ENCODE data around the gene CROCC.
A peak's percentile ranks its signal among the peaks of the same experiment; 100 is the strongest.
"Not testable (repeated sequence)": the region's sequence is repeated elsewhere in the genome, so short reads cannot be mapped to it uniquely, and the experiment has no call there.

The CROCC gene

DNA sequence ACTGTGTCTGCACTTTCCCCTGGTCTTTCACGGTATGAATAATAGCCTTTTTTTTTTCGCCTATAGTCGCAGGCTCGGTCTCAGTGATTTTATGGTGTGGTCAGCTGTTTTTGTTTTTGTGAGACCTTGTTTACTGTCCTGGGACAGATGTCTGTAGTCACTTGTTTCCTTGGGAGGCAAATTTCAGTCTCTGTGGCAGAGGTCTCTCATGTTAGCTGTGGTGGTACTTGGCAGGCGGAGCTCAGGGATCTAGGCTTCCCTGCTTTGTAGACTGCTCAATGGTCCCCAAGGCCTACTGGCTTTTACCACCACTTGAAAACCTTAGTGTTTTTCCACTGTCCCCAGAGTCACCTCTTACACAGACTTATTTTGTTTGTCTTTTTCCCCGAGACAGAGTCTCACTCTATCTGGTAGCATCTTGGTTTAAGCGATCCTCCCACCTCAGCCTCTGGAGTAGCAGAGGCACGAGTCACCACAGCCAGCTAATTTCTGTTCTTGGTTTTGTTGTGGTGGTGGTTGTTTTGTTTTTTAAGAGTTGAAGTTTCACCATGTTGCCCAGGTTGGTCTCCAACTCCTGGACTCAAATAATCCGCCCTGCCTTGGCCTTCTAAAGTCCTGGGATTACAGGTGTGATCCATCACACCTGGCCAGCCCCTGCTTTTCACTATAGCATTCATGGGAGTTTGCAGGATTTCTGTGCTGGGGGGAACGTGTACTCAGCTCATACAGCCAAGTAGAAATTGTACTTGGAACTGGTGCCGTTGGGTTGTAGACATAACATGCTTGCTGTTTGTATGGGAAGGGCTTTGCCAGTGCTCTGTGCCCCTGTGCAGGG, 15.6 kb upstream of the CROCC start:
- H3K4me1 ChIP-seq: no peaks in the 10 kb centered on the region
- no peaks in the 10 kb centered on the region for H3K27me3 ChIP-seq (ENCODE audit: control insufficient read depth, insufficient read depth, low read length)
- no peak overlapping the region for H3K9ac ChIP-seq
- no peaks in the 10 kb centered on the region for H3K79me2 ChIP-seq
- H3K36me3 ChIP-seq (ENCODE audit: control insufficient read depth, insufficient read depth, low read length): peaks cover 3% of the 10 kb centered on the region
- TF ChIP-seq, protein P1, sequence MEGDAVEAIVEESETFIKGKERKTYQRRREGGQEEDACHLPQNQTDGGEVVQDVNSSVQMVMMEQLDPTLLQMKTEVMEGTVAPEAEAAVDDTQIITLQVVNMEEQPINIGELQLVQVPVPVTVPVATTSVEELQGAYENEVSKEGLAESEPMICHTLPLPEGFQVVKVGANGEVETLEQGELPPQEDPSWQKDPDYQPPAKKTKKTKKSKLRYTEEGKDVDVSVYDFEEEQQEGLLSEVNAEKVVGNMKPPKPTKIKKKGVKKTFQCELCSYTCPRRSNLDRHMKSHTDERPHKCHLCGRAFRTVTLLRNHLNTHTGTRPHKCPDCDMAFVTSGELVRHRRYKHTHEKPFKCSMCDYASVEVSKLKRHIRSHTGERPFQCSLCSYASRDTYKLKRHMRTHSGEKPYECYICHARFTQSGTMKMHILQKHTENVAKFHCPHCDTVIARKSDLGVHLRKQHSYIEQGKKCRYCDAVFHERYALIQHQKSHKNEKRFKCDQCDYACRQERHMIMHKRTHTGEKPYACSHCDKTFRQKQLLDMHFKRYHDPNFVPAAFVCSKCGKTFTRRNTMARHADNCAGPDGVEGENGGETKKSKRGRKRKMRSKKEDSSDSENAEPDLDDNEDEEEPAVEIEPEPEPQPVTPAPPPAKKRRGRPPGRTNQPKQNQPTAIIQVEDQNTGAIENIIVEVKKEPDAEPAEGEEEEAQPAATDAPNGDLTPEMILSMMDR (IDR thresholded peaks at IDR 0.05): no peak
- peak overlapping the region; percentile 55 for H3K4me2 ChIP-seq (ENCODE audit: low read length)
- H2AFZ ChIP-seq: no peak overlapping the region
- no peaks in the 10 kb centered on the region for H3K9me3 ChIP-seq (ENCODE audit: control insufficient read depth, low read length)
- peak overlapping the region; percentile 99 for H3K4me3 ChIP-seq (ENCODE audit: low read depth, low read length)
- peak overlapping the region; percentile 99 for H3K27ac ChIP-seq

DNA sequence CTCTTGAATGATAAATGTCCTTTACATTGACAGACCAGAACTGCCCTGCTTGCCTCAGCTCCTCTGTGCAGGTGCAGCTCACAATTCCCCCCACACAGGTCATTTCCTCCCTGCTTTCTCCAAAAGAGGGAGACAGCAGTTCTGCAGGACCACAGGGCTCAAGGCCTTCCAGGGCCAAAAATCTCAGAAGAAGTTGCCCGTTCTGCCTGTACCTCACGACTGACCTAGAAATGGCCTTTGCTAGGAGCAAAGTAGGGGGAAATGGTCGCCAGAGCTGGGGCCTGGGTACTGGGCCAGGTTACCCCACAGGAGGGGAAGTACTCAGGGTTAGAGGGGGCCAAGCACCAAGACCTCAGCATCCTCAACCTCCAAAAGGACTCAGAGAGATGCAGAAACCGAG, 14.9 kb upstream of the CROCC start:
- H3K79me2 ChIP-seq: no peaks in the 10 kb centered on the region
- H3K9me3 ChIP-seq (ENCODE audit: control insufficient read depth, low read length): no peaks in the 10 kb centered on the region
- H3K9ac ChIP-seq: no peak overlapping the region
- H3K4me3 ChIP-seq (ENCODE audit: low read depth, low read length): no peak overlapping the region
- no peaks in the 10 kb centered on the region for H3K4me1 ChIP-seq
- H2AFZ ChIP-seq: no peak overlapping the region
- TF ChIP-seq, protein P1 (IDR thresholded peaks at IDR 0.05): no peak
- no peaks in the 10 kb centered on the region for H3K27me3 ChIP-seq (ENCODE audit: control insufficient read depth, insufficient read depth, low read length)
- peaks cover 3% of the 10 kb centered on the region for H3K36me3 ChIP-seq (ENCODE audit: control insufficient read depth, insufficient read depth, low read length)
- H3K4me2 ChIP-seq (ENCODE audit: low read length): no peak overlapping the region
- no peak overlapping the region for H3K27ac ChIP-seq

DNA sequence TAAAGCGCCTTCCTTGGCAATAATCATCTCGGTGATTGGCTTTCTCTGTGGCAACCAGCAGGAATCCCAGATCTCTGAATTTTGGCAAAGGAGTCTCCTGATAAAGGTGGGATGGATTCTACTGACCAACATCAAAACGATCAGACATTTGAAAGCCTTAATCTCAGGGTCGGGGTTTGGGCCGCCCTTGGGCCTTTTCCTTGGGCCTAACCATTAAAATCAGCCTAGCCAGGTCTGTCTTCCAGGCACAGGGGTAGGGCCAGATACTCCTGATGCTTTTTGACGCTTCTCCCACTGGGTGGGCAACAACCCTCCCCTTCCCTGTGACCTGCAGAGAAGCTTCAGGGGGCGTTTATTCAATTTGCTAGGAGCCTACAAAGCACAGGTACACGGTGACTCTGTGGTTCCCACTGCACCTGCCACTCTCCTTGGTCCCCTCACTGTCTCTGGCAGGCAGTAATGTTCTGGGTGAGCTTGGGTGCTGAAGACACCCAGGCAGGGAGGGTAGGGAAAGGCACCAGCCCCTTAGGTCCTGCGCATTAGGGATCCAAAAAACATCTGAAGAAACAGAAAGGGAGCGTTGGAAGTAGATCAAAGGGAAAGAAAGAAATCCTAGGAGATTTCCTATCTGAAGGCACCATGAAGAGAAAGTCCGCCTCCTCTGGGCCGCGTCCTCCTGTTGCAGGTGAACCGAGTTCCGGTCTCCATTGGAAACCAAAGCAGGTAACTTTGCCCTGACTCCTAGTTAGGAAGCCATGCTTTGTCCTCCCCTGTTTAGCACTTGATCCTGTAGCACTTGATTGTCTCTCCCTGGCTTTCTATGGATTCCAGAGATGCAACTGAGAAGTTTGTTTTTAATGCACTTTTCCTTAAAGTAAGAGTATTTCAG, 13.6 kb upstream of the CROCC start:
- H3K79me2 ChIP-seq: no peaks in the 10 kb centered on the region
- no peak overlapping the region for H3K27ac ChIP-seq
- H3K4me1 ChIP-seq: no peaks in the 10 kb centered on the region
- H3K27me3 ChIP-seq (ENCODE audit: control insufficient read depth, insufficient read depth, low read length): no peaks in the 10 kb centered on the region
- H3K36me3 ChIP-seq (ENCODE audit: control insufficient read depth, insufficient read depth, low read length): peaks cover 3% of the 10 kb centered on the region
- H3K9ac ChIP-seq: no peak overlapping the region
- H3K9me3 ChIP-seq (ENCODE audit: control insufficient read depth, low read length): no peaks in the 10 kb centered on the region
- no peak overlapping the region for H3K4me2 ChIP-seq (ENCODE audit: low read length)
- H3K4me3 ChIP-seq (ENCODE audit: low read depth, low read length): no peak overlapping the region
- H2AFZ ChIP-seq: no peak overlapping the region
- TF ChIP-seq, protein P1 (IDR thresholded peaks at IDR 0.05): no peak

DNA sequence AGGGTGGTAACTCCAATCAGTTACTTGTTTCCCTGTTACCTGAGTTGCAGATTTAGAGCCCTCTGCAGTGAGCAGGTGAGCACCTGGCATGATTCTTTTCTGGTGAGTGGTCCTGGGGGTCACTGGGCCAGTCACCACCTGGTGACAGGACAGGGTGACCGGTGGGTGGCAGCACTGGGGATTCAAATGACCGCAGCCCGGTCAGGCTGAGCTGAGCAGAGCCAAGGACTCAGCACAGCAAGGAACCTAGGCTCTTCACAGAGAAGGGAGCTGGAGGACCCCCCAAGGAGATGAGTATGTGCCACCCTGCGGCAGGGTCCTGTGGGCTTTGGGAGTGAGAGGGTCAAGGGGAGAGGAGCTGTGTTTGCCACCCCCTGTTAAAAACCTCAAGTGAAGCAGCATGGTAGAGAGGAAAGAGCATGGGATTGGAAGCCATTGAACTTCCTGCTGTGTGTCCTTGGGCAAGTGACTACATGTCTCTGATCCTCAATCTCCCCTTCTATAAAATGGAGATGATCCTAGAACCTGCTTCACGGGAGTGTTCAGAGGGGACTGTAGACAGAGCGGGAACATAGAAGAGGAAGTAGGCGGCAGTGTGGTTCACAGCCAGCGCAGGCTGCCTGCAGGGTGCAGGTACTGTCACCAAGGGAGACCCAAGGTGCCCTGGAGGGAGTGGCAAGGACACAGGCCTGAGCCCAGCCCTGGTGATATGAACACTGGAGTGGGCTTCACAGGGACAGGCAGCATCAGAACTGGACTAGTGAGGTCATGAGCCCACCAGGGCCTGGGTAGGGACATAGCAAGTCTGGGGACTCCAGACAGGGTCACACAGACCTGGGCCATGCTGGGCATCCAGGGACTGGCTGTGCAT, 9.6 kb upstream of the CROCC start:
- H3K27me3 ChIP-seq (ENCODE audit: control insufficient read depth, insufficient read depth, low read length); H3K9ac ChIP-seq; H3K4me2 ChIP-seq (ENCODE audit: low read length); H3K9me3 ChIP-seq (ENCODE audit: control insufficient read depth, low read length); H3K4me1 ChIP-seq; H3K27ac ChIP-seq; H3K79me2 ChIP-seq; H3K36me3 ChIP-seq (ENCODE audit: control insufficient read depth, insufficient read depth, low read length); H2AFZ ChIP-seq; H3K4me3 ChIP-seq (ENCODE audit: low read depth, low read length): not testable (repeated sequence)

DNA sequence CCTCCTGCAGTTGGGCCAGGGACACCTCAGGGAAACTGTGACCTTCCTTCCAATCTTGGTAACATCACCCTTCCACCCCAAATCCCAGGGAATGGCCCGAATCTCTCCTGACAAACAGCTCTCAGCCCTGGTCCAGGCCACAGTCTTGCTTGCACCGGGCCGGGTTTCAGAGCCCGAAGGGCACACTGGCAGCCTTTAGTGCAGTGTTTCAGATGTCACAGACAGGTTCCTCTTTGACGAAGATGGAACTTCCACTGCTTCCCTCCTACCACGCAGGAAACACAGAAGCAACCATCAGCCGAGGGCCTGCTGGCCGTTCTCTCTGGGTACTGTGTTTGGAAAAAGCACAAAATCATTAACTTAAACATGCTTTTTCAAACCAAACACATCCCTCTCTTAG, 9.0 kb upstream of the CROCC start:
- not testable (repeated sequence) for H3K9ac ChIP-seq; H3K27me3 ChIP-seq (ENCODE audit: control insufficient read depth, insufficient read depth, low read length); H3K36me3 ChIP-seq (ENCODE audit: control insufficient read depth, insufficient read depth, low read length); H3K27ac ChIP-seq; H3K79me2 ChIP-seq; H3K9me3 ChIP-seq (ENCODE audit: control insufficient read depth, low read length); H3K4me3 ChIP-seq (ENCODE audit: low read depth, low read length); H3K4me2 ChIP-seq (ENCODE audit: low read length); H2AFZ ChIP-seq; H3K4me1 ChIP-seq

Data from parathyroid adenoma (tissue), 2 donors.